NCI-H748 treated with DMSO at 0.1 percent for 48 hours (cell line): ENCODE measurements around the gene GPR55.

Source experiments
- DNase-seq: peaks from one replicate; lab custom pipeline; 2025; lab: John Stamatoyannopoulos, UW

GPR55 gene

GRCh38 chr2:230934231-230935129 lies 9.4 kb upstream of the GPR55 start:
- DNase-seq: no peak

GRCh38 chr2:230933521-230934180 lies 8.6 kb upstream of the GPR55 start:
- DNase-seq: no peak

GRCh38 chr2:230932556-230933511 lies 7.8 kb upstream of the GPR55 start:
- DNase-seq: no peak

- DNase-seq: no peak
Measured at GRCh38 chr2:230931556-230932231, 6.7 kb upstream of the GPR55 start.

- DNase-seq: no peak
Measured at GRCh38 chr2:230930928-230931555, 6.0 kb upstream of the GPR55 start.

GRCh38 chr2:230930149-230930780 lies 5.2 kb upstream of the GPR55 start:
- DNase-seq: no peak

- no peak for DNase-seq
Measured at GRCh38 chr2:230929381-230930148, 4.5 kb upstream of the GPR55 start.

- DNase-seq: no peak
Measured at GRCh38 chr2:230928701-230929380, 3.8 kb upstream of the GPR55 start.

GRCh38 chr2:230927711-230928341 lies 2.8 kb upstream of the GPR55 start:
- DNase-seq: no peak

GRCh38 chr2:230925879-230926765 lies 1.1 kb upstream of the GPR55 start:
- no peak for DNase-seq

GRCh38 chr2:230925443-230925878 lies 419 bp upstream of the GPR55 start:
- DNase-seq: no peak

GRCh38 chr2:230924092-230924469 lies 961 bp downstream of the GPR55 start:
- no peak for DNase-seq

- DNase-seq: no peak
Measured at GRCh38 chr2:230922951-230923717, 1.9 kb downstream of the GPR55 start.

GRCh38 chr2:230921806-230922595 lies 3.0 kb downstream of the GPR55 start:
- DNase-seq: no peak

- no peak for DNase-seq
Measured at GRCh38 chr2:230920167-230920566, 4.9 kb downstream of the GPR55 start.

GRCh38 chr2:230919681-230920080 lies 5.4 kb downstream of the GPR55 start:
- no peak for DNase-seq
